MM.1S (cell line): ENCODE data around the gene UBE3A.

ENCODE experiments used
- DNase-seq: peaks from one replicate; pipeline ENCODE4 v3.0.0-alpha.2; 2015
- H2AFZ ChIP-seq: fragments of 300-600 bp; sonication (generic); 2 replicates; pipeline ENCODE4 v1.6.0; 2016; ENCODE audit warnings: antibody characterized with exemption, low read length
- H3F3A ChIP-seq: fragments of 300-600 bp; sonication (generic); 2 replicates; pipeline ENCODE4 v1.6.1; 2016; ENCODE audit warnings: mild to moderate bottlenecking, antibody characterized with exemption, low read length, moderate library complexity, mixed read lengths; ENCODE audit not compliant: insufficient read depth
- H3K27ac ChIP-seq: fragments of 300-600 bp; sonication (generic); 2 replicates; pipeline ENCODE4 v1.5.1; 2016; ENCODE audit warnings: mild to moderate bottlenecking, low read length
- H3K27me3 ChIP-seq: fragments of 300-600 bp; sonication (generic); replicated peaks from 2 replicates; pipeline ENCODE4 v1.6.0; 2016; ENCODE audit warnings: low read length; ENCODE audit not compliant: insufficient read depth
- H3K36me3 ChIP-seq: fragments of 300-600 bp; sonication (generic); replicated peaks from 2 replicates; pipeline ENCODE4 v1.6.1; 2016; ENCODE audit warnings: mild to moderate bottlenecking, low read length, mixed read lengths; ENCODE audit not compliant: insufficient read depth
- H3K4me1 ChIP-seq: fragments of 300-600 bp; sonication (generic); 2 replicates; pipeline ENCODE4 v1.6.1; 2016; ENCODE audit warnings: low read length, mixed read lengths
- H3K4me2 ChIP-seq: fragments of 300-600 bp; sonication (generic); 2 replicates; pipeline ENCODE4 v1.6.0; 2016; ENCODE audit warnings: low read depth, low read length
- H3K4me3 ChIP-seq: fragments of 300-600 bp; sonication (generic); 2 replicates; pipeline ENCODE4 v1.5.1; 2016; ENCODE audit warnings: low read length, mixed read lengths
- H3K79me2 ChIP-seq: fragments of 300-600 bp; sonication (generic); 2 replicates; pipeline ENCODE4 v1.6.1; 2016; ENCODE audit warnings: mixed run types, low read length, mixed read lengths
- H3K9ac ChIP-seq: fragments of 300-600 bp; sonication (generic); 2 replicates; pipeline ENCODE4 v1.6.1; 2016; ENCODE audit warnings: low read length, mixed read lengths
- H3K9me2 ChIP-seq: fragments of 300-600 bp; sonication (generic); replicated peaks from 2 replicates; pipeline ENCODE4 v1.6.1; 2016; ENCODE audit warnings: mild to moderate bottlenecking, low read length, mixed read lengths; ENCODE audit not compliant: insufficient read depth
- H3K9me3 ChIP-seq: fragments of 300-600 bp; sonication (generic); replicated peaks from 2 replicates; pipeline ENCODE4 v1.6.1; 2016; ENCODE audit warnings: mild to moderate bottlenecking, low read length, mixed read lengths; ENCODE audit not compliant: insufficient read depth
- H4K20me1 ChIP-seq: fragments of 300-600 bp; sonication (generic); 2 replicates; pipeline ENCODE4 v1.6.1; 2016; ENCODE audit warnings: mild to moderate bottlenecking, low read length, moderate library complexity, mixed read lengths; ENCODE audit not compliant: insufficient read depth
- EZH2 ChIP-seq: fragments of 300-600 bp; sonication (generic); optimal IDR thresholded peaks from 2 replicates; pipeline ENCODE3; 2017; ENCODE audit warnings: low read depth, mild to moderate bottlenecking, antibody characterized with exemption, low read length, mixed read lengths
- EZH2phosphoT487 ChIP-seq: fragments of 300-600 bp; sonication (generic); IDR thresholded peaks from 2 replicates; pipeline ENCODE4 v1.6.1; 2018; ENCODE audit warnings: antibody characterized with exemption, low read length
- TF ChIP-seq, protein P1 (sequence below): fragments of 300-600 bp; sonication (generic); IDR thresholded peaks from 2 replicates; pipeline ENCODE4 v1.5.1; 2016; ENCODE audit warnings: antibody characterized with exemption, low read length, mixed read lengths

UBE3A gene

DNA sequence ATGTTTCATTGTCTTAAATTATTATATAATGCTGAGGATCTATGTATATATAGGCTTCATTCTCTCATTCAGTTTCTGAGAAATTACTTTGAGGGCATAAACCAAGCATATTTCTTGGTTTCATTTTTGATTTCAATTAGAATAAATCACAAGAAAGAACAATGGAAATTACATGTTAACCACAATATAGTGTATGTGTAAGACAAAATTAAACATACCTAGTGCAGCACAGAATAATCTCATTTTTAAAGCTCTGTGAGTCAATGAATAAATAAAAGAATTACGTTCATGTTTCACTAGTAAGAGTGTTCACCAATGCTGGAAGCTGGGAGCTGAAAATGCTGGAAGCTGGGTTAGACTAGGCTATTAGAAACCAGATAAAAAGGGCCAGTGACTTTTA is 72.8 kb downstream of the UBE3A start:
- H4K20me1 ChIP-seq = peaks cover 5% of the 10 kb centered on the region; the same call in 1 of the 2 replicates
- peaks cover 7% of the 10 kb centered on the region; the same call in 1 of the 2 replicates for H3K36me3 ChIP-seq
- no peaks in the 10 kb centered on the region for H3K9me3 ChIP-seq
- H3F3A ChIP-seq = peaks cover 7% of the 10 kb centered on the region; the same call in 1 of the 2 replicates
- H3K79me2 ChIP-seq = peaks cover 55% of the 10 kb centered on the region
- no peaks in the 10 kb centered on the region for H3K9me2 ChIP-seq
- peak overlapping the region; percentile 45 for H3K4me2 ChIP-seq
- TF ChIP-seq, protein P1, sequence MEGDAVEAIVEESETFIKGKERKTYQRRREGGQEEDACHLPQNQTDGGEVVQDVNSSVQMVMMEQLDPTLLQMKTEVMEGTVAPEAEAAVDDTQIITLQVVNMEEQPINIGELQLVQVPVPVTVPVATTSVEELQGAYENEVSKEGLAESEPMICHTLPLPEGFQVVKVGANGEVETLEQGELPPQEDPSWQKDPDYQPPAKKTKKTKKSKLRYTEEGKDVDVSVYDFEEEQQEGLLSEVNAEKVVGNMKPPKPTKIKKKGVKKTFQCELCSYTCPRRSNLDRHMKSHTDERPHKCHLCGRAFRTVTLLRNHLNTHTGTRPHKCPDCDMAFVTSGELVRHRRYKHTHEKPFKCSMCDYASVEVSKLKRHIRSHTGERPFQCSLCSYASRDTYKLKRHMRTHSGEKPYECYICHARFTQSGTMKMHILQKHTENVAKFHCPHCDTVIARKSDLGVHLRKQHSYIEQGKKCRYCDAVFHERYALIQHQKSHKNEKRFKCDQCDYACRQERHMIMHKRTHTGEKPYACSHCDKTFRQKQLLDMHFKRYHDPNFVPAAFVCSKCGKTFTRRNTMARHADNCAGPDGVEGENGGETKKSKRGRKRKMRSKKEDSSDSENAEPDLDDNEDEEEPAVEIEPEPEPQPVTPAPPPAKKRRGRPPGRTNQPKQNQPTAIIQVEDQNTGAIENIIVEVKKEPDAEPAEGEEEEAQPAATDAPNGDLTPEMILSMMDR = no peak
- no peak for TF ChIP-seq EZH2phosphoT487
- no peak overlapping the region for H2AFZ ChIP-seq
- H3K27ac ChIP-seq = peak overlapping the region; percentile 22; the same call in 1 of the 2 replicates
- peak; percentile 35 for DNase-seq
- H3K4me3 ChIP-seq = no peak overlapping the region
- peaks cover 14% of the 10 kb centered on the region for H3K4me1 ChIP-seq
- no peaks in the 10 kb centered on the region for H3K27me3 ChIP-seq
- H3K9ac ChIP-seq = no peak overlapping the region

DNA sequence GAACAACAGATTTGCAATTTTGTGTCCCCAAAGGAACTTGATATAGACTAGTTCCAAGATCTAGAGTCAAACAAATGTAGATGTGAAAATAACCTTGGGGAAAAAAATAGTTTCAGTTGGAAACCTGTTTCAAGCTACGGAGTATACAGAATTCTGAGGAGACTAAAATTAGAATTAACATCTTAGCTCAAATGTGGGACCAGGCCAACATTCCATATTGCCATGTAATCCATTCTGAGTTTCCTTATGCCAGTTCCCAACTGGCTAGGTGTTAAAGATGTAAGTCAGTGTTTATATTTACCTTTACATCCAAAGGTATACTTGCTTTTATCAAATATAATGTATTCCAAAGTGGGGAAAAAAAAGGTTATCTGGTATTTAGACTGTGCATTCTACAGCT is 76.3 kb downstream of the UBE3A start:
- no peak overlapping the region for H2AFZ ChIP-seq

DNA sequence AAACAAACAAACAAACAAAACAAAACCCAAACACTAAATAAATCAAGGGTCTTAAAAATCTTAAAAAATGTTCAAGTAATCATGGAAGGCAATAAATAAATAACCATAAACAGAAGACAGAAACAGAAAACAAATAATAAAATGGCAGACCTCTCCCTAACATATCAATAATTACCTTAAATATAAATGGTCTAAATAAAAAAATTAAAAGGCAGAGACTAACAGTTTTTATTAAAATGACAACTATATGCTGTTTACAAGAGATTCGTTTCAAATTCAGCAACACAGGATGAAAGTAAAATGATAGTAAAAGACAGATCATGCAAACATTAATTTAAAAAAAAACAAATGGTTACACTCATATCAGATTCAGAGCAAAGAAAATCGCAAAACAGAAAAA is 91.1 kb downstream of the UBE3A start:
- H4K20me1 ChIP-seq = no peaks in the 10 kb centered on the region
- H3K4me2 ChIP-seq = no peak overlapping the region
- H3K27ac ChIP-seq = no peak overlapping the region
- no peak overlapping the region for H3K4me3 ChIP-seq
- no peaks in the 10 kb centered on the region for H3F3A ChIP-seq
- TF ChIP-seq, protein P1 = no peak
- TF ChIP-seq EZH2phosphoT487 (no peak), EZH2 (no peak)
- no peaks in the 10 kb centered on the region; the same call in 1 of the 2 replicates for H3K36me3 ChIP-seq
- H3K9ac ChIP-seq = no peak overlapping the region
- no peaks in the 10 kb centered on the region for H3K27me3 ChIP-seq
- H3K79me2 ChIP-seq = peaks cover 33% of the 10 kb centered on the region
- H2AFZ ChIP-seq = no peak overlapping the region
- H3K4me1 ChIP-seq = no peaks in the 10 kb centered on the region
- H3K9me2 ChIP-seq = no peaks in the 10 kb centered on the region
- no peak for DNase-seq
- no peaks in the 10 kb centered on the region for H3K9me3 ChIP-seq

More for the DNA sequence above, 76.3 kb downstream of the UBE3A start:
- H3K36me3 ChIP-seq = no peaks in the 10 kb centered on the region; the same call in 1 of the 2 replicates
- peaks cover 7% of the 10 kb centered on the region; the same call in 1 of the 2 replicates for H3F3A ChIP-seq
- peaks cover 24% of the 10 kb centered on the region for H3K79me2 ChIP-seq
- H3K27ac ChIP-seq = no peak overlapping the region
- no peaks in the 10 kb centered on the region for H3K27me3 ChIP-seq
- DNase-seq = no peak
- no peak overlapping the region for H3K4me2 ChIP-seq
- H3K9ac ChIP-seq = no peak overlapping the region
- peaks cover 5% of the 10 kb centered on the region; the same call in 1 of the 2 replicates for H4K20me1 ChIP-seq
- no peaks in the 10 kb centered on the region for H3K9me3 ChIP-seq
- peaks cover 14% of the 10 kb centered on the region for H3K4me1 ChIP-seq
- H3K4me3 ChIP-seq = no peak overlapping the region
- TF ChIP-seq EZH2phosphoT487 (no peak), EZH2 (no peak)
- TF ChIP-seq, protein P1 = no peak
- no peaks in the 10 kb centered on the region for H3K9me2 ChIP-seq
